K562 (cell line): ENCODE data around the gene ARL8A. TPM values are rescaled to one million over a fixed set of nuclear protein-coding genes. Genes with fewer than 3 reads are reported as not detected.
A peak's percentile ranks its signal among the peaks of the same experiment; 100 is the strongest.

Experiments
- ATF6 ChIP-seq: sonication (generic); formaldehyde crosslinking; IDR thresholded peaks from 2 replicates; pipeline ENCODE4 v1.4.0; 2020; ENCODE audit warnings: mild to moderate bottlenecking, missing genetic modification reagents
- ETS1 ChIP-seq: conservative IDR thresholded peaks from 2 replicates; pipeline ENCODE4 v1.6.1; 2011; ENCODE audit warnings: low read depth, mild to moderate bottlenecking, low read length; ENCODE audit not compliant: control insufficient read depth
- MLLT1 ChIP-seq, 2 experiments: fragments of 450-650 bp; IDR thresholded peaks; 2 replicates each; pipeline ENCODE4 v1.6.1; 2016
- NCOA4 ChIP-seq: fragments of 450-650 bp; IDR thresholded peaks from 2 replicates; pipeline ENCODE4 v1.6.1; 2018; ENCODE audit warnings: mild to moderate bottlenecking; ENCODE audit not compliant: partially characterized antibody
- RAD51 ChIP-seq: fragments of 450-650 bp; IDR thresholded peaks from 2 replicates; pipeline ENCODE4 v1.7.1; 2016; ENCODE audit warnings: low read depth, mild to moderate bottlenecking, borderline replicate concordance
- SAP30 ChIP-seq: fragments of 200-600 bp; sonication (generic); IDR thresholded peaks from 2 replicates; pipeline ENCODE4 v1.6.1; 2012; ENCODE audit warnings: borderline replicate concordance, low read depth, mild to moderate bottlenecking, moderate library complexity, low read length, control low read depth, inconsistent platforms; ENCODE audit not compliant: insufficient read depth, poor library complexity, severe bottlenecking
- SRF ChIP-seq, 2 experiments: fragments of 250-450, 450-650 bp in 1 of 2; sonication (Bioruptor Pico) in 1 of 2; sonication (generic) in 1 of 2; formaldehyde crosslinking; IDR thresholded peaks; 2 replicates each; pipeline versions ENCODE4 v1.5.0 to v1.5.1; 2020 to 2022; ENCODE audit warnings: mild to moderate bottlenecking in 1 of 2, missing genetic modification reagents in 1 of 2
- THRB ChIP-seq: fragments of 450-650 bp; formaldehyde crosslinking; conservative IDR thresholded peaks from 2 replicates; pipeline ENCODE4 v1.4.0; 2022; ENCODE audit warnings: mild to moderate bottlenecking, missing genetic modification characterization
- ZMIZ1 ChIP-seq, 2 experiments: fragments of 150-350 bp in 1 of 2; IDR thresholded peaks; 2 replicates each; pipeline ENCODE4 v1.6.1; 2012 to 2016; ENCODE audit warnings: low read depth in 2 of 2, low read length in 2 of 2, mild to moderate bottlenecking in 1 of 2, moderate library complexity in 1 of 2
- ZNF766 ChIP-seq: fragments of 200-800 bp; sonication (Bioruptor generic); conservative IDR thresholded peaks from 2 replicates; pipeline ENCODE4 v1.6.1; 2016; ENCODE audit warnings: missing genetic modification characterization, missing compliant biosample characterization
- polyA plus RNA-seq, 8 experiments: library from polyadenylated mRNA; depleted of rRNA in 4 of 8; stranded (reverse) in 5 of 8; unstranded in 3 of 8; fragments of >200 nt; fragmentation: Nextera tagmentation in 2 of 8; fragmentation: Illumina TruSeq in 1 of 8; extraction: Ambion mirVana in 2 of 8; extraction: Trizol in 1 of 8; gene quantifications; 2 replicates each; pipeline versions ENCODE4 v1.2.1 to v1.2.3, GENCODE V29; 2011 to 2014; ENCODE audit warnings: inconsistent platforms in 1 of 8, missing spikeins in 1 of 8
- total RNA-seq, 7 experiments: library from RNA; depleted of rRNA in 6 of 7; stranded (reverse); fragments of >200 nt in 6 of 7; fragmentation: Illumina TruSeq in 2 of 7; extraction: Trizol in 2 of 7; gene quantifications; 2 replicates each; pipeline versions ENCODE4 v1.2.1 to v1.2.3, GENCODE V29; 2011 to 2021; ENCODE audit warnings: low replicate concordance in 1 of 7

ARL8A gene
- total and polyA plus RNA-seq, 9 of the 15 experiments (the other 6 are each of a cell fraction or from before 2014, with no cell fraction given) = 0.17 to 27.3 (median 15.6) TPM

GRCh38 chr1:202105571-202106339 is 38.8 kb downstream of the ARL8A start (continued):
- TF ChIP-seq NCOA4 = no peak
- no peak for TF ChIP-seq SAP30
- no peak for TF ChIP-seq ATF6 (CRISPR knock-in tag)
- TF ChIP-seq ZMIZ1 (IDR thresholded peaks at IDR 0.05; ENCODE audit: low read depth in 2 of 2, low read length in 2 of 2) = no peak
- TF ChIP-seq SRF (CRISPR knock-in tag; IDR thresholded peaks at IDR 0.05) = no peak; a peak in 1 of 4 replicates
- TF ChIP-seq THRB (CRISPR knock-in tag) = no peak
- TF ChIP-seq RAD51 = peak; percentile 17; the same call in 1 of the 2 replicates
- TF ChIP-seq MLLT1 (IDR thresholded peaks at IDR 0.05) = no peak
- TF ChIP-seq ETS1 = no peak
- TF ChIP-seq ZNF766 (CRISPR knock-in tag) = no peak
